NCI-H524 treated with DMSO at 0.1 percent for 48 hours (cell line): ENCODE measurements around the gene LTN1.
A peak's percentile ranks its signal among the peaks of the same experiment; 100 is the strongest.
"Not testable (repeated sequence)": the region's sequence is repeated elsewhere in the genome, so short reads cannot be mapped to it uniquely, and the experiment has no call there.

ENCODE experiments used
- DNase-seq: peaks from one replicate; lab custom pipeline; 2025; lab: John Stamatoyannopoulos, UW

The LTN1 gene

GRCh38 chr21:28992526-28993292, at the start of gene LTN1:
Gene LTN1 (minus strand): TSS chr21:28992877. CDS start chr21:28992805, 72 bp downstream.
- DNase-seq = peak; percentile 97

GRCh38 chr21:29034678-29035077, 42.0 kb upstream of the LTN1 start:
- no peak for DNase-seq

- DNase-seq = no peak
These were observed 41.2 kb upstream of the LTN1 start for GRCh38 chr21:29033871-29034270.

GRCh38 chr21:29033301-29033700, 40.6 kb upstream of the LTN1 start:
- no peak for DNase-seq

GRCh38 chr21:29030909-29031308, 38.2 kb upstream of the LTN1 start:
- no peak for DNase-seq

- no peak for DNase-seq
These were observed 36.8 kb upstream of the LTN1 start for GRCh38 chr21:29029524-29029923.

- DNase-seq = no peak
These were observed 32.6 kb upstream of the LTN1 start for GRCh38 chr21:29025328-29025713.

- peak; percentile 97 for DNase-seq
These were observed 32.0 kb upstream of the LTN1 start, which contains the start of gene USP16 for GRCh38 chr21:29024474-29025327. Gene USP16 (plus strand): TSS chr21:29024668. CDS start chr21:29027914, 3,246 bp downstream.

GRCh38 chr21:29022166-29022565, 29.5 kb upstream of the LTN1 start:
- no peak for DNase-seq

GRCh38 chr21:29018540-29018939, 25.9 kb upstream of the LTN1 start:
- no peak for DNase-seq

GRCh38 chr21:29017639-29018237, 25.1 kb upstream of the LTN1 start:
- DNase-seq = no peak

- DNase-seq = not testable (repeated sequence)
These were observed 18.6 kb upstream of the LTN1 start for GRCh38 chr21:29011236-29011635.

- DNase-seq = no peak
These were observed 15.7 kb upstream of the LTN1 start for GRCh38 chr21:29008367-29008766.

GRCh38 chr21:29007810-29008209, 15.1 kb upstream of the LTN1 start:
- DNase-seq = no peak

GRCh38 chr21:29007135-29007534, 14.5 kb upstream of the LTN1 start:
- DNase-seq = no peak

- DNase-seq = no peak
These were observed 13.0 kb upstream of the LTN1 start for GRCh38 chr21:29005696-29006095.

GRCh38 chr21:29002442-29003144, 9.9 kb upstream of the LTN1 start:
- peak; percentile 88 for DNase-seq

GRCh38 chr21:28993293-28993629, 584 bp upstream of the LTN1 start:
- DNase-seq = no peak

- DNase-seq = no peak
These were observed 684 bp downstream of the LTN1 start for GRCh38 chr21:28991861-28992525.

GRCh38 chr21:28988146-28988545, 4.5 kb downstream of the LTN1 start:
- DNase-seq = not testable (repeated sequence)

GRCh38 chr21:28986677-28987076, 6.0 kb downstream of the LTN1 start:
- DNase-seq = no peak

- DNase-seq = no peak
These were observed 10.0 kb downstream of the LTN1 start for GRCh38 chr21:28982637-28983036.
